Mucosa of gallbladder (tissue), 1 donor: Measurements from ENCODE around the gene TRIM69. TPM values are rescaled to one million over a fixed set of nuclear protein-coding genes. Genes with fewer than 3 reads are reported as not detected.
"Not testable (repeated sequence)": the region's sequence is repeated elsewhere in the genome, so short reads cannot be mapped to it uniquely, and the experiment has no call there.

Experiments used
- DNase-seq: peaks from one replicate; pipeline ENCODE4 v3.0.0-alpha.2; 2020; ENCODE audit warnings: low spot score
- total RNA-seq: library from RNA; stranded (reverse); gene quantifications from one replicate; pipeline ENCODE4 v1.2.1, GENCODE V29; 2021
- donor health status: DM: no; HTN: no; CAD: no.

TRIM69 gene
- total RNA-seq, 1 donor from 2014 or later: 29.8 TPM

- DNase-seq: no peak
Observed at GRCh38 chr15:44715797-44716334, 20.5 kb upstream of the TRIM69 start.

GRCh38 chr15:44716983-44717602 lies 19.2 kb upstream of the TRIM69 start:
- DNase-seq: no peak

GRCh38 chr15:44718180-44718926 lies 18.0 kb upstream of the TRIM69 start:
- no peak for DNase-seq

GRCh38 chr15:44718927-44719292 lies 17.4 kb upstream of the TRIM69 start:
- no peak for DNase-seq

DNA sequence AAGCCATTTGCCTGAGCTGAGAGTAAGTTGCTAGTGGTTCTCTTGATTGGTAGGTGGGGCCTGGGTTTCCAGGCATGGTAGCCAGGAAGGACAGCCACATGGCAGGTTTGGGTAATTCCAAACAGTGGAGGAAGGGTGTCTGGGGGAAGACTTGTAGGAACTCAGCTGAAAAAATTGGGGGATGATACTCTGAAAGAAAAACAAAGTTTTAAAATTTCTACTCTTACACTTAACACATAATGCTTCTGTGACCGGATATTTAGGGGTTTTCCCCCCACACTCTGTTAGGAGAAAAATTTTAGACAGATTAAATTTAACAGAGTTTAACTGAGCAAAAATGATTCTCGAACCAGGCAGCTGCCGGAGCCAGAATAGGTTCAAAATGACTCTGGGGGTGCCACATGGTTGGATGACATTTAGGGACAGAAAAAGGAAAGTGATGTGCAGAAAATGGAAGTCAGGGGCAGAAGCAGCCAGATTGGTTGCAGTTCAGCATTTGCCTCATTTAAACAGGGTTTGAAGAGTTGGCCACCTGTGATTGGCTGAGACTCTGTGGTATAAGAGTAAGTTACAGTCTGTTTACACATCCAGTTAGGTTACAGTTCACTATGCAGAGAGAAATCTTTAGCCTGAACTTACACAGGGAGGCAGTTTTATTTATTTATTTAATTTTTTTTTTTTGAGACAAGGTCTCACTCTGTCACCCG lies 16.9 kb upstream of the TRIM69 start:
- DNase-seq: no peak

DNA sequence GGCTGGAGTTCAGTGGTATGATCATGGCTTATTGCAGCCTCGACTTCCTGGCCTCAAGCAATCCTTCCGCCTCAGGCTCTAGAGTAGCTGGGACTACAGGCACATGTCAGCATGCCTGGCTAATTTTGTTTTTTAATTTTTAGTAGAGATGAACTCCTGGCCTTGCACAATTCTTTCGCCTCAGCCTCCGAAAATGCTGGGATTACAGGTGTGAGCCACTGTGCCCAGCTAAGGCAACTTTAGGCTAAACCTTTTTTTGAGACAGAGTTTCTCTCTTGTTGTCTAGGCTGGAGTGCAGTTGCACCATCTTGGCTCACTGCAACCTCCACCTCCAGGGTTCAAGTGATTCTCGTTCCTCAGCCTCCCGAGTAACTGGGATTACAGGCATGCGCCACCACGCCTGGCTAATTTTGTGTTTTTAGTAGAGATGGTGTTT lies 16.3 kb upstream of the TRIM69 start:
- not testable (repeated sequence) for DNase-seq

DNA sequence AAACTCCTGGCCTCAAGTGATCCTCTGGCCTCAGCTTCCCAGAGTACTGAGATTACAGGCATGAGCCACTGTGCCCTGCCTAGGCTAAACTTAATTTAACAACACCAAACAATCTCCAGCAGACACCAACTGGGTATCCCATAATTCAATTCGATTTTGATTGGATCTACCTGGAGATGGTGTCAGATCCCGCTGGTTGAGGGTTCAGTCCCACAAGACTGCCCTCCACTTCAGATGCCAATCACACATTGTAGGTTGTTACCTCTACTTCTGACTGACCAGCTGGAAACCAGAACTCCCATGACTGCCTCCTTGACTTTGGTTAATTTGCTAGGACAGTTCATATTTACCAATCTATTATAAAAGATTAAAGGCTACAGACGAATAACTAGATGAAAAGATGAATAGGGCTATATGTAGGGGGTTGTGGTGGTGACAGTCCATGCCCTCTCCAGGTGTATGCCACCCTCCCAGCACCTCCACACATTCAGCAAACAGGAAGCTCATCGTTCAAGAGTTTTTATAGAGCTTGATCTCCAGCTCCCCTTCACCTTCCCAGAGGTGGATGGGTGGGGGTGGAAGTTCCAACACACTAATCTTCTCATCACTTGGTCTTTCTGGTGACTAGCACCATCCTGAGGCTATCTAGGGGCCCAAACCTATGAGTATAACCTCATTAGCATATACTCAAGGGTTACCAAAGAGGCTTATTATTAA lies 15.7 kb upstream of the TRIM69 start:
- no peak for DNase-seq

DNA sequence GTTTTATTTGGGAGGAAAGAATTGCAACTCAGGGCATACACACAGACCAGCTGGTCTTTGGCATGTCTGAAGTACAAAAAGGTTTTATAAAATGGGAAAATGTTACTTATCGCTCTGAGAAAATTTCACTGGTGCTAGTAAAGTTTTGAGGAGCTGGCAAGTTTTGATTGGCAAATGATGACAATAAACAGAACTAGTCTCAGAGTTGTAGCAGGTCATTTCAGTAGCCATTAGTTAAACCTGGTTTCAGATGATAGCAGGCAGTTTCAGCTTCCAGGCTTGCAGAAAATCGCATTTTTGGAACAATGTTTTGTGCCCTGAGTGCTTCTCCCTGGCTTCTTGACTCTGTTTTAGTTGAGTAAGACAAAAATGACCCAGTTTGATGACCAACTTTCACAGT lies 14.3 kb upstream of the TRIM69 start:
- DNase-seq: no peak

GRCh38 chr15:44726136-44726535 lies 10.2 kb upstream of the TRIM69 start:
- no peak for DNase-seq

GRCh38 chr15:44726568-44727484 lies 9.5 kb upstream of the TRIM69 start:
- DNase-seq: peak; percentile 57

DNA sequence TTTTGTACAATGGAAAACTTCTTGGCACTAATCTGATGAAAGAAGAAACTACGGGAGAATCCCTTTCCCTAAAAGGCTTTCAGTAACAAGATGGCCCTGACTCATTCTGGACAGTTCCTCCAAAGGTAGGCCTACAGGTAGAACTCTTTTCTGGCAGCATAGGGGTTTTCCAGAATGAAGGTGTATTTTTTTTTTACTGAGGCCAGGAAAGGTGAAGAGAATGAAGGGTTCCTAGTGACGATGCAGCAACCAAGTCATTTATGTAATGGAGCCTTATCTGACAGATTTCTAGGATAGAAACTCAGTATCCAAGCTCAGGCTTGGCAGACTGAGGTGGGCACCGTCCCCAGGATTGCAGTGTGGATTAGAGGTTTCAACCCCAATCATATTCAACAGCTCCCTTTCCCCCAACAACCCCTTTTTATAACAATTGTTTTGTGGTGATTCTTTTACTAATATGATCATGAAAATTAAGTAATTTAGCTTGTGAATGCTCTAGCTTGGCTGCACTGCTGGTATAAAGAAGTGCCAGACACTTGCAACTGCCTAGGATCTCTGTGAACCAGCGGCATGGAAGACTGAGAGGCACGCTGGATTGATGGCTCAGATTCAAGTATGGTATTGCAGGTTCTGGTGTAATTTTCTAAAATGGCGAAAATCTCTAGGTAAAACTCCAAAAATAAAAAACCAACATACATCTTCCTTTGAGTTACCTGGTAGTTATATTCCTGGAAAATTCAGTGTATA lies 8.7 kb upstream of the TRIM69 start:
- no peak for DNase-seq

GRCh38 chr15:44728232-44728575 lies 8.1 kb upstream of the TRIM69 start:
- not testable (repeated sequence) for DNase-seq

- DNase-seq: peak; percentile 98
Observed at GRCh38 chr15:44728576-44729407, 7.5 kb upstream of the TRIM69 start.

GRCh38 chr15:44729408-44730127 lies 6.8 kb upstream of the TRIM69 start:
- no peak for DNase-seq

DNA sequence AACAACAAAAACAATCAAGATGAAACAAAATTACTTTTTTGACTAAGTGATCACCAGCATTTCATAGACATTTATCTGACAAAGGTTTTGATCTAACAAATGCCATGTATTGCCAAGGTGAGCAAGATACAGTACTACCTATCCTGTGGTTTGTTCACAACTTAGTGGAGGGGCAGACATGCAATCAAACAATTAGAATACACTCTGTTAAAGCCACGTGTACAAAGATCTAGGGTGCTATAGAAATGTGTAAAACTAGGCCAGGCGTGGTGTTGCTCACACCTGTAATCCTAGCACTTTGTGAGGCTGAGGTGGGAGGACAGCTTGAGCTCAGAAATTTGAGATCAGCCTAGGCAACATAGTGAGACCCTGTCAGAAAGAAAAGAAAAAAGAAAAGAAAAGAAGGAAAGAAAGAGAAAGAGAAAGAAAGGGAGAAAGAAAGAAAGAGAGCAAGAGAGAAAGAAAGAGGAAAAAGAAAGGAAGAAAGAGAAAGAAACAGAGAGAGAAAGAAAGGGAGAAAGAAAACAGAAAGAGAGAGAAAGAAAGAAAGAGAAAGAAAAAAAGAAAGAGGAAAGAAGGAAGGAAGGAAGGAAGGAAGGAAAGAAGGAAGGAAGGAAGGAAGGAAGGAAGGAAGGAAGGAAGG lies 1.4 kb upstream of the TRIM69 start:
- DNase-seq: no peak

DNA sequence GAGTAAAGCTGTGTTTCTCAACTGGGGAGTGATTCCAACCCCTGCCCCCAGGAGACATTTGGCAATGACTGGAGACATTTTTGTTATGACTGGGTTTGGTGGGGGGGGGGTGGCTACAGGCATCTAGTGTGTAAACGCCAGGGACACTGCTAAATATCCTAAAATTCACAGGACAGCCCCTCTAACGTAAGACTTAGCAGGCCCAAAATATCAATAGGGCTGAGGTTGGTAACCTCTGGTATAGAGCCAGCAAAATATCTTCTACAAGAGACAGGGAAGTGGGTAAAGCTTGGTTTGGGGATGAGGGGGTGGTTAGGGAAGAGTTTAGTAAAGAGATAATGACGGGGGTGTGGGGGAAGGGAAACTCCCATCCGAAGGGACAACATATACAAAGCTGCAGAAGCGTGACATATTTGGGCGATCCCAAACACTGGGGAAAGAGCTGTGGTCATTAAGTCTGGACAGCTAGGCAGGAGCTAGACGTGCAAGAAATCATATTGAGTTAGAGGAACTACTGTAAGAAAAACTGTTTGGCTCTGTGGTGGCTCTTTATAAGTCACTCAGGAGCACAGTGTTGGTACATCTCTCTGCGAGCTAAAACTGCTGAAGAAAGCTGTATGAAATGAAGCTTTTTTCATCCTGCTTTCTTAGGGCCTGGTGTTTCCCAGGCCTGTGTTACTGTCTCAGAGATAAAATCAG lies 697 bp upstream of the TRIM69 start:
- DNase-seq: no peak

DNA sequence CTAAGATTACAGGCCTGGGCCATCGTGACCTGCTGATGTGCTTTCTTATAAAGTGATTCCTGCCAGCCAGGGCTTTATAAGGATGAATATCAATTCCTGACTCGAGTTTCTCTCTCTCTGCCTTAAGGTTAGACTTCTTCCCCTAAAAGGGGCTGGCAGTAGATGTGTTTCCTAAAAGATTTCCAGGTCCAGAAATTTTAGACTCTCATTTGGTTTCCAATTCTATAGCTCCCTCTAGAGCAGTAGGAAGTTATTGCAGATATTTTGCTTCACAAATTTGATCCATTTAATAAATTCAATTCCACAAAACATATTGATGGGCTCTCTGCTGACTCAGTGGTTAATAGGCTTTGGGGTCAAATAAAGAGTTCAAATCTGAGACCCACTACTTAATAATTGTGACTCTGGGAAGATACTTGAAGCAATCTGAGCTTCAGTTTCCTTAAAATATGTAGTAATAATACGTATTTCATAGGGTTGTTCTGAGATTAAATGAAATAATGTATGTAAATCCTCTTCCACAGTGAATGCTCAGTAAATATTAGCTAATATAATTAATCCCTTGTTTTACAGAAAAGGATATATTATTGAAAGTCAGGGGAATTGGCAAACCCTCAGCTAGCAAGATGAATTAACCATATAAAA lies 2.1 kb downstream of the TRIM69 start:
- DNase-seq: no peak
